Astrocyte (in vitro differentiated cells and primary cell): ENCODE results near the gene PTRH1.

Source experiments
- CTCF ChIP-seq: IDR thresholded peaks from 2 replicates; pipeline ENCODE4 v1.5.1; 2011; ENCODE audit warnings: low read depth, mild to moderate bottlenecking, inconsistent platforms, low read length, moderate library complexity; ENCODE audit not compliant: insufficient read depth
- EZH2 ChIP-seq: IDR thresholded peaks from 2 replicates; pipeline ENCODE4 v1.6.1; 2012; ENCODE audit warnings: mild to moderate bottlenecking, low read length, inconsistent platforms; ENCODE audit not compliant: insufficient read depth

GRCh38 chr9:127692071-127692470 lies 23.4 kb downstream of the PTRH1 start:
- TF ChIP-seq CTCF (no peak), EZH2 (no peak)
